Hepatocyte (in vitro differentiated cells): ENCODE measurements around the gene PLPP7.

Experiments
- CTCF ChIP-seq: fragments of 200-600 bp; sonication (generic); IDR thresholded peaks from 2 replicates; pipeline ENCODE4 v1.5.1; 2016; ENCODE audit warnings: antibody characterized with exemption, mild to moderate bottlenecking; ENCODE audit not compliant: poor library complexity
- EZH2phosphoT487 ChIP-seq: fragments of 200-600 bp; sonication (generic); IDR thresholded peaks from one replicate; pipeline ENCODE4 v1.6.1; 2018; ENCODE audit warnings: antibody characterized with exemption, mild to moderate bottlenecking, low read depth, moderate library complexity; ENCODE audit not compliant: unreplicated experiment, severe bottlenecking

- TF ChIP-seq CTCF (no peak), EZH2phosphoT487 (no peak)
Measured at GRCh38 chr9:131254626-131255025, 34.9 kb upstream of the PLPP7 start.
